T-helper 1 cell treated with Interleukin-12 subunit alpha and Interleukin-12 subunit beta and Interleukin-4 antibody, amounts not matched to agents 30 μg/mL and 1 μg/mL, for 36 hours (primary cell): Measurements from ENCODE around the gene WIPF2.
A peak's percentile ranks its signal among the peaks of the same experiment; 100 is the strongest.

Experiments used
- H3K27ac Mint-ChIP-seq: one replicate; pipeline ENCODE4 v1.8.0; 2021; ENCODE audit warnings: mild to moderate bottlenecking, mixed read lengths
- H3K27me3 Mint-ChIP-seq: one replicate; pipeline ENCODE4 v1.8.0; 2021; ENCODE audit warnings: low read depth, mixed read lengths
- H3K36me3 Mint-ChIP-seq: one replicate; pipeline ENCODE4 v1.8.0; 2021; ENCODE audit warnings: low read depth, mixed read lengths
- H3K4me1 Mint-ChIP-seq: one replicate; pipeline ENCODE4 v1.8.0; 2021; ENCODE audit warnings: low read depth, mixed read lengths
- H3K4me3 Mint-ChIP-seq: one replicate; pipeline ENCODE4 v1.8.0; 2021; ENCODE audit warnings: mild to moderate bottlenecking, moderate library complexity, mixed read lengths
- H3K9me3 Mint-ChIP-seq: one replicate; pipeline ENCODE4 v1.8.0; 2021; ENCODE audit warnings: mixed read lengths

The WIPF2 gene

DNA sequence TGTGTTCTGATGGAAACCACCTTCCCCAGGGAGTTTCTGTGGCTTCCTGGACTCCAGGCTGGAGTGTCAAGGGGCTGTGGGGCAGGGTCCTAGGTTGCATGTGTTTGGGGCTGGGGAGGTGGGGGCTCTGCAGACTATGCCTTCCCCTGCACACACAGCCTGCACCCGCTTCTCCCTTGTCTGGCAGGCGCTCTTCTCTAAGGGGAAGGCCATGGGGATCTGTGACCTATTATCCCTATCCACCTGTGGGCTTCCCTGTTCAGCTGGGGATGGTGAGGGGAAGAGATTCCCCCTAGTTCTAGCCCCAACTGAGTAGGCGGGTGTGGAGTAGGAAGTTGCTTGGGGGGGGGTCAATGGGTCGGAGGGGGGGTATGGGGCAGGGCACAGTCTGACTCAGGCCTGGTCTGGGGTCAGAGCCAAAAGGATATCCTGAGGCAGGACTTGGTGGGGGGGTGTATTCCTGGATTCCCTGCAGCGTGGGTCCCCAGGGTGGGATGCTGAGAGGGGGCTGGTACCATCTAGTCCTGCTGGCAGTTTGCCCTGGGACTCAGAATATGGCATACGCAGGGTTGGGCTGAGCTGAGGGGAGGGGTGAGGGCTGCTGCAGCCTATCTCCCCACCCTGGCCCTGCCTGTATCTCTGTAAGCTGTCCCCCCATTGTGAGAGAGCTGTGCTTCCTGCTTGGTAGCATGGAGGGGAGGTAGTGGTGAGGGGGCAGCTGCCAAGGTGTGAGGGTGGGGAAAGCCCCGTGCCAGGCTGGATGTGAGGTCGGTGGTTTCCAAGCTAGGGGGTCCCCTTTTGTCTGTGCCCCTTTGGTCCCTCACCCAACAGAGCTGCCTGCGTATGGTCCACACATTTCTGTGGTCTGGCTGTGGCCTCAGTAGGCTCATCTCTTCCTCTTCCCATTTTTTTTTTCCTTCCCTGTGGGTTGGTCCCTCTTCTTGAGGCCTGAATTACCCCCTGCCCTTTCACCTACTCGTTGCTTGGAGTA, 104.6 kb downstream of the WIPF2 start:
- no peaks in the 10 kb centered on the region for H3K27me3 Mint-ChIP-seq
- H3K36me3 Mint-ChIP-seq: peaks cover 2% of the 10 kb centered on the region
- peak overlapping the region; percentile 99 for H3K27ac Mint-ChIP-seq
- peaks cover 92% of the 10 kb centered on the region for H3K4me1 Mint-ChIP-seq
- no peaks in the 10 kb centered on the region for H3K9me3 Mint-ChIP-seq
- H3K4me3 Mint-ChIP-seq: peak overlapping the region; percentile 90

DNA sequence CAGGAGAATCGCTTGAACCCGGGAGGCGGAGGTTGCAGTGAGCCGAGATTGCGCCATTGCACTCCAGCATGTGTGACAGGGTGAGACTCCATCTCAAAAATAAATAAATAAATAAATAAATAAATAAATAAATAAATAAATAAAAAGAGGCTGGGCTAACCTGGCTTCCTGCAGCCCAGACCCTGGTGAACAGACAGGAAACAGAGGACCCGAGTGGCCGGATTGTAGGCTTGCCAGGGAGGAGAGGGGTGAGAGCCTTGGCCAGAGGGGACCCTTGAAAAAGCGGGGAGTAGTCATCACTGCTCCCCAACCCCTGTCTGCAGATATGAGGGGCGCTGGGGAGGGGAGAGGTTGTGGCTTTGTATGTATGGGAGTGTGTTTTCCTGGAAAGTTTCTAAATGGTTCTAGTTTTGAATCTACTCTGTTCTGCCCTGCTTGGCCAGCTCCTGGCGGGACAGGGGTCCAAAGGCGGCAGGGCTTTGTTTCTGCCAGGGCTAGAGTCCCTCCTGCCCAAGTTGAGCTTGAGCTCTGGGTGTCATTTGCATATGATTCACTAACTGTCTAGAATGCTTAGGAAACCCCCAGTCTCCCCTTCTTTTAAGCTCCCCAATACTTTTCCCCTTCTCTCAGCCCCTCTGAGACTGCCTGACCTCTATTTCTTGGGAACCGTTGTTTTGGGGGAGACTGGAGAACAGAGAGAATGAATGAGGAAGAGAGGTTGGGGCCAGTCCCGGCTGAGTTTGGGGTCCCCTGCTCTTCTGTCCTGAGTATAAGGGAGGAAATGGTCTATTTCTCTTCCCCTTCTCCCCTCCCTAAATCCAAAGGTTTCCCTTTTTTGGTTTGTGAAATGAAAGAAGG, 106.3 kb downstream of the WIPF2 start:
- Mint-ChIP-seq H3K27me3 (no peaks in the 10 kb centered on the region), H3K4me1 (peaks cover 86% of the 10 kb centered on the region), H3K36me3 (peaks cover 3% of the 10 kb centered on the region), H3K27ac (peak overlapping the region; percentile 99), H3K4me3 (peak overlapping the region; percentile 79), H3K9me3 (no peaks in the 10 kb centered on the region)

DNA sequence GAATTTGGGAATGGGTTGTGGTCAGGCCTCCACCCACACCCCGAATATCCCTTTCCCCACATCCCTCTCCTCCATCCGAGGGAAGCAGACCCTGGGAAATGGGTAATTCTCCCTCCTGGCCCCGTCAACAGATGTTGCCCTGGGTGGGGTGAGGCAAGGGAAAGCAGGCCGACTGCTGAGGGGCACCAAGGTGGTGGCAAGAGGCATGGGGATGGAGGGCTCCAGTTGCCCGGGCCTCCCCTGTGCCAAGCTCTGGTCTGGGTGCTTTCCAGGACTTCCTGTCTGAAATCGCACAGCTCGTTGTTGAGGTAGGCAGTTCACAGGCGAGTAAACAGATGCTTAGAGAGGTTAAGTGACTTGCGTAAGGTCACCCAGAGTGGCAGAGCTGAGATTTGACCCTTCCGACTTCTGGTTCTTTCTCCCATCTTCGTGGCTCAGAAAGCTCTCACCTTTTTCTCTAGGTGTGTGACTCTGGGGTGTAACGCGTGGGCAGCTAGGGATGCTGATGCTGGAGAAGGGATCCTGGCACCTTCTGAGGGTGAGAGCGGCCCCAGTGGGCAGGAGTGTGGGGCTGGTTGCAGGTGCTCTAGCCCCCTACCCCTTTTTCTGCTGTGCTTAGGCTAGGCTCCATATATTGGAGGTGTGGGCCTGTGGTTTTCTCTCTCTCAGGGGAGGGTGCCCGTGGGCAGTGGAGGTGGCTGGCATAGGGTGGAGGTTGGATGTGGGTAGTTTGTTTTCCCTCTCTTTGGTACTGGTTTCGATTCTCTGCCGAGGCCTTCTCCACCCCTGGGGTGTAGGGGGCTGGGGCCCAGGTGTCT, 107.1 kb downstream of the WIPF2 start:
- peak overlapping the region; percentile 79 for H3K4me3 Mint-ChIP-seq
- H3K9me3 Mint-ChIP-seq: no peaks in the 10 kb centered on the region
- peak overlapping the region; percentile 99 for H3K27ac Mint-ChIP-seq
- peaks cover 83% of the 10 kb centered on the region for H3K4me1 Mint-ChIP-seq
- H3K36me3 Mint-ChIP-seq: peaks cover 5% of the 10 kb centered on the region
- H3K27me3 Mint-ChIP-seq: no peaks in the 10 kb centered on the region

DNA sequence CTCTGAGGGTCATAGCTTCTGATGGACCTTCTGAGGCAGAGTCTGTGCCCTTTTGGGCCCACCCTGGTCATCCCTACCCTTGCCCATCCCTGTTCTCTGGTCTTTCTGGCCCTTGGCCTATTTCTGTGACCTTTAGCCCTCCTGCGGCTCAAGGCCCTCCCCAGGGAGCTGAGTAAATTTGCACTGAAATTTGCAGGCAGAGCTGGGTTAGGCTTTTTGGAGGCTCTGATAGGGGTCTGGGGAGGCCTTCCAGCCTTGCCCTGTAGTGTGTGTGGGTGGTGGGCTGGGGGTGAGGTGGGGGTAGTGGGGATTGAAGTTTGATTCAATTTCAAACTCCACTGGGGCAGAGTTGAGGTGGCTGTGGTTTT, 107.7 kb downstream of the WIPF2 start:
- H3K36me3 Mint-ChIP-seq: peaks cover 9% of the 10 kb centered on the region
- no peaks in the 10 kb centered on the region for H3K27me3 Mint-ChIP-seq
- peaks cover 84% of the 10 kb centered on the region for H3K4me1 Mint-ChIP-seq
- no peaks in the 10 kb centered on the region for H3K9me3 Mint-ChIP-seq
- peak overlapping the region; percentile 79 for H3K4me3 Mint-ChIP-seq
- H3K27ac Mint-ChIP-seq: peak overlapping the region; percentile 99

DNA sequence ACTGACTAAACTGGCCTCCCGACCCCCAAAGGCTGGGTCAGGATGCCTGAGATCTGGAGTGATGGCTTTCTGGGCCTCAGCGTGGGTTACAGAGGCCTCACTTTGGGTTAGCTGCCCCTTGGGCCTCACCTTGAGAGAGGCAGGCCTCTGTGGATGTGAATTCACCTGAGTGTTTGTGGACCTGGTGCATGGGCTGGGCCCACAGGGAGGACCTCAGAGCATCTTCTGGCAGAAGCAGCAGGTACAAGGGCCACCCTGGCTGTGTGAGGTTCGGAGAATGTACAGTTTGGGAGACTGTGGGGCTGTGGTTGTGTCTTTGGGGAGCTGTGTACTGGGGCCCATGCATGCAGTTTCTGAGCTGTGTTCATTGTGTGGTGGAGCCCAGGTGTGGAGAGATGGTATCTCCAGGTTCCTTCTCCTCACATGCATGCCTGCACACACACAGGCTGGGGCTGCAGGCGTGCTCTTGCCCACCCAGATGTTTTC, 108.2 kb downstream of the WIPF2 start:
- H3K27ac Mint-ChIP-seq: peak overlapping the region; percentile 99
- peaks cover 80% of the 10 kb centered on the region for H3K4me1 Mint-ChIP-seq
- H3K36me3 Mint-ChIP-seq: peaks cover 11% of the 10 kb centered on the region
- no peaks in the 10 kb centered on the region for H3K27me3 Mint-ChIP-seq
- no peaks in the 10 kb centered on the region for H3K9me3 Mint-ChIP-seq
- peak overlapping the region; percentile 79 for H3K4me3 Mint-ChIP-seq

DNA sequence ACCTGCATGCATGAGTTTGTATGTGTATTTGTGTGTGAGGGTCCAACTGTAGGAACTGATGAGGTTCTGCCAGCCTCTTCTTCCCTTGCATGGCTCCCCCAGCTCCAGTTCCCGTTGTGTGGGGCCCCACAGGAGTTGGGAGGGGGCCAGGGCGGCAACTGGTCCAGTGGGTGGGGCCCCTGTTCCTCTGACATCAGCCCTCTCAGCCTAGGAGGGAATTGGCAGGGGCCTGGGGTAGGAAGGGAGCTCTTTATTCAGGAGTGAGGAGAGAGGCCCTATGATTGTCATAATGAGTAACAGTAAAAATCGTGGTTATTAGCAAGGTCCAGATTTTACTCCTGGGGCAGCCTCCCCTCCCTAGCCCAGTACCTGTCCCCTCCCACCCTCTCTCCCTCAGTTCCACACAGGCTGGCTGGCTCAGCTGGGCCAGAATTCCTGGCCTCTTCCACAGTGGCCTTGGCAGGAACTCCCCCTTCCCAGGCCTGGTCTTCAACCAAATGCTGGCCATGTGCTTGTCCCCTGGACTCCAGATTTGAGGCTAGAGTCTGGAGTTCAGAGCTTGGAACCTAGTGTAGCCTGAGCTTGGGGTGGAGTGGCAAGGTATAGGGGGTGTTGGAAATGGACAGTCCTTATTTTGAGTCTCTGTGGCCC, 108.8 kb downstream of the WIPF2 start:
- Mint-ChIP-seq H3K4me3 (peak overlapping the region; percentile 79), H3K9me3 (no peaks in the 10 kb centered on the region), H3K27ac (peak overlapping the region; percentile 99), H3K36me3 (peaks cover 14% of the 10 kb centered on the region), H3K27me3 (no peaks in the 10 kb centered on the region), H3K4me1 (peaks cover 80% of the 10 kb centered on the region)

DNA sequence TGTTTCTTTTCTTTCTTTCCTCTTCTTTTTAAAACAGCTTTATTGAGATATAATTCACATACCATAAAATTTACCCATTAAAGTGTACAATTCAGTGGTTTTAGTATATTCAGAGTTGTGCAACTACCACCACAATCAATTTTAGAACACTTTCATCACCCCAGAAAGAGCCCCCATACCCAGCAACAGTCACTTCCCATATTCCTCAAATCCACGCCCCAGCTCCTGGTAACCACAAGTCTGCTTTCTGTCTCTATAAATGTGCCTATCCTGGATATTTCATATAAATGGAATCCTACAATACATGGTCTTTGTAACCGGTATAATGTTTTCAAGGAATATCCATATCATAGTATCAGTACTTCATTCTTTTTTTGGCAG, 109.3 kb downstream of the WIPF2 start:
- Mint-ChIP-seq H3K4me3 (no peak overlapping the region), H3K27ac (peak overlapping the region; percentile 68), H3K36me3 (peaks cover 18% of the 10 kb centered on the region)

DNA sequence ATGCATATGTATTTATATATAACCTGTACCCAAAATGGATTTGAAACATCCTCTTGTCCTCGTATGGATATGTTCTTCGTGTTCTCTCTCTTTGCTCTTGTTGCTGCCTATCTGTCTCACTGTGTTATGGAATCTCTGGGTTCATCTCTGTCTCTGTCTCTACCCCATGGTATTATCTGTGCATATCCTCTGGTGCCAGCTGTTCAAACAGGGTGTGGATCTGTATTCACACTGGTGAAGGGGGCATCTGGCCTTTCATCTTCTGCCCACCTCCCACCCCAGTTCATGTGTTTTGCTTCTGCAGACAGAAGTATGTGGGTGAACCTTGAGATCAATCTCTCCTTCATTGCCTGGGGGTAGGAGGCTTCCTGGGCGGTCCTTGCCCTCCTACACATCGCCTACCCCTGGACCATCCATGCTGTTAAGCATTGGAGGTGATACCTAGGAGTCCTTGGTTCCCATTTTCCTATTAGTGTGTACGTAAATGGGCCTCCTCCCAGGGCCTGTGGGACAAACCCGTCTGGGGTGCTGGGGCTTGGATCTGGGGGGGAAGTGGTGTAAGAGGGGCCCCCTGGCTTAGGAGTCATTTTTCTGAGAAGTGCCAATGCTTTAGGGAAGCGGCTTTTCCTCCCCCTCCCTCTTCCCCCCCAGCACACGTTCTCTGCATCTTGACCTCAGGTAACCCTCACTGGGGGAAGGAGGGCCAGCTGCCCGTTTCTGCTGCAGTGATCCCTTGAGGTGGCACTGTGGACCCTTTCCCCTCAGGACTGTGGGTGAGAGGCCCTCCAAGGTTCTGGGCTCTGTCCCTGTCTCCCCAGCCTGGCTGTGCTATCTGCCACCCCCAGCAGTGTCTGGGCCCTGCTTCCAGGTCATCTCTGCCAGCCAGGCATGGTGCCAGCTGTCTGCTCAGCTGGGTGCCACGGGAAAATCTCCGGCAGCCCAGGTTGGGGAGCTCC, 111.0 kb downstream of the WIPF2 start:
- H3K27me3 Mint-ChIP-seq: no peaks in the 10 kb centered on the region
- peaks cover 77% of the 10 kb centered on the region for H3K4me1 Mint-ChIP-seq
- H3K9me3 Mint-ChIP-seq: no peaks in the 10 kb centered on the region
- peaks cover 30% of the 10 kb centered on the region for H3K36me3 Mint-ChIP-seq
- peak overlapping the region; percentile 74 for H3K27ac Mint-ChIP-seq
- peak overlapping the region; percentile 59 for H3K4me3 Mint-ChIP-seq

More for the DNA sequence above, 109.3 kb downstream of the WIPF2 start:
- Mint-ChIP-seq H3K9me3 (no peaks in the 10 kb centered on the region), H3K4me1 (peaks cover 74% of the 10 kb centered on the region), H3K27me3 (no peaks in the 10 kb centered on the region)

DNA sequence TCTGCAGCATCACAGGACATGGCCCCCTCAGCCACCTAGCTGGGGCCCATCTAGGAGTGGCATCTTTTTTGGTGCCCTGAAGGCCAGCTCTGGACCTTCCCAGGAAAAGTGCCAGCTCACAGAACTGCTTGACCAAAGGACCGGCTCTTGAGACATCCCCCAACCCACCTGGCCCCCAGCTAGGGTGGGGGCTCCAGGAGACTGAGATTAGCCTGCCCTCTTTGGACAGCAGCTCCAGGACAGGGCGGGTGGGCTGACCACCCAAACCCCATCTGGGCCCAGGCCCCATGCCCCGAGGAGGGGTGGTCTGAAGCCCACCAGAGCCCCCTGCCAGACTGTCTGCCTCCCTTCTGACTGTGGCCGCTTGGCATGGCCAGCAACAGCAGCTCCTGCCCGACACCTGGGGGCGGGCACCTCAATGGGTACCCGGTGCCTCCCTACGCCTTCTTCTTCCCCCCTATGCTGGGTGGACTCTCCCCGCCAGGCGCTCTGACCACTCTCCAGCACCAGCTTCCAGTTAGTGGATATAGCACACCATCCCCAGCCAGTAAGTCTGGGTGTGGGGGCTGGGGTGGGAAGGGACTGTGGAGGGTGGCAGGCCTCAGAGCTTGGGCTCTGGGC, 111.9 kb downstream of the WIPF2 start:
- Mint-ChIP-seq H3K27me3 (no peaks in the 10 kb centered on the region), H3K9me3 (no peaks in the 10 kb centered on the region), H3K27ac (peak overlapping the region; percentile 75), H3K36me3 (peaks cover 32% of the 10 kb centered on the region), H3K4me3 (peak overlapping the region; percentile 55), H3K4me1 (peaks cover 70% of the 10 kb centered on the region)

DNA sequence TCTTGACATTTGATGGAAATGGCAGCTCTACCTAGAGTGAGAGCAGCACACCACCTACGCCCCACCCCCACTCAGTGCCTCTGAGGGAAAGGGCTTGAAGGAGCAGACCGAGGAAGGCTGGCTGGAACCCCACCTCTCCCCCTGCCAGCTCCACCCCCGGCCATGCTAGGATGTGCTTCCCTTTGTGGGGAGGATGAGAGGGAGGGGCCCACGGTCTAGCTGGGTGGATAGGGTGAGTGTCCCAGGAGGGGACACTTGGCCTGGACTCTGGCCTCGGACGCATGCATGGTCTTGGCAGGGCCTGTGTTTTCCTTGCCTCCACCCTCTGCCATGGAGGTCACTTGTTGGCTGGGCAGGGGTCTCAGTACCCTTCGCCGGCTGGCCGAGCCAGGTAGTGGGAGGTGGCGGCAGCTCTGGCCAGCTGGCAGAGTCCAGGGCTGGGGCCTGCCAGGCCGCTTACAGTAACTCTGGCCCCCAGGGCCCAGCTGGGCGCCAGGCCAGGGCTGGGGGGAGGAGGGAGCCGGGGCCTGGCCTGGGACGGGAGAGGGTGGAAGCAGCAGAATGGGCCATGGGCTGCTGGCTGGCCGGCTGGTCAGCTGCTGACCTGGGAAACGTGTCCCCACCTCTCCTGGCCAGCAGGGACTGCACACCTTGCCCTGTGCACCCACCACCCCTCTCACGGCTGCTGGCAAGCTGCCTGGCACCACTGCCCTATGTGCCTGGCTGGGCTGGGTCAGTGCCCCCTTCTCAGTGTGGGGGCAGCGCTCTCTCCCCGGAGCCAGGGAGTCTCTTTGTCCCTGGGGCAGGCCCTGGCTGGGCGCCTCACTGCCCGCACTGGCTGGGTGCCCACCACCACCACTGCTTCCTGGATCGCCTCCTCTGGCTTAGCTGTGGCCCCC, 112.9 kb downstream of the WIPF2 start:
- H3K27me3 Mint-ChIP-seq: no peaks in the 10 kb centered on the region
- peaks cover 64% of the 10 kb centered on the region for H3K4me1 Mint-ChIP-seq
- H3K36me3 Mint-ChIP-seq: peaks cover 32% of the 10 kb centered on the region
- H3K4me3 Mint-ChIP-seq: peak overlapping the region; percentile 55
- H3K27ac Mint-ChIP-seq: peak overlapping the region; percentile 75
- no peaks in the 10 kb centered on the region for H3K9me3 Mint-ChIP-seq
